Fibroblast of the aortic adventitia (primary cell): ENCODE results near the gene UGT2B11. TPM values are rescaled to one million over a fixed set of nuclear protein-coding genes. Genes with fewer than 3 reads are reported as not detected.
"Not testable (repeated sequence)": the region's sequence is repeated elsewhere in the genome, so short reads cannot be mapped to it uniquely, and the experiment has no call there.

Source experiments
- DNase-seq: peaks from one replicate; pipeline ENCODE4 v3.0.0-alpha.2; 2010; ENCODE audit warnings: low read depth
- H3K4me3 ChIP-seq: 2 replicates; pipeline ENCODE4 v1.5.1; 2011; ENCODE audit warnings: low read depth, mild to moderate bottlenecking, control low read depth, low read length, moderate library complexity
- total RNA-seq: library from RNA; depleted of rRNA; stranded (reverse); fragments of >200 nt; gene quantifications from 2 replicates; pipeline ENCODE4 v1.2.3, GENCODE V29; 2012; ENCODE audit warnings: low replicate concordance
- TF ChIP-seq, protein P1 (sequence below): IDR thresholded peaks from 2 replicates; pipeline ENCODE4 v1.5.1; 2011; ENCODE audit warnings: mild to moderate bottlenecking, low read length, control low read depth, inconsistent platforms; ENCODE audit not compliant: insufficient read depth

Gene UGT2B11
- total RNA-seq: not detected in 2 replicates

DNA sequence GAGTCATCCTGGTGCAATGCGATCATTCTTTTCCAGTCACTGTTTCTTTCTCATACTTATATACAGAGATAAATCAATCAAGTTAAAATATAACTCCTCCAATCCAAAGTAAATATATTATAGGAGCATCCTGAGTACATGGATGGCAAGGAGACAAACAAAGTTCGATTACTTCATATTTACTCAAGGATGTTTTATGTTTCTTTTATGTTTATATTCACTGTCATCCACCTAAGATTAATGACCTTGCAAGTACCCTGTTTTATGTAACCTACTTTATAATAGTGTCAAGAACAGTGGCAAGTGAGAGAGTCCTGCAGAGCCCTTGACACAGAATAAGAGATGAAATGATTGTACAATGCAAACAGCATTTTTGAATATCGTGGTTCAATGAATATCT, at the start of gene UGT2B11:
Gene UGT2B11 (minus strand): TSS at position 33 of the 400 bp plus-strand sequence. CDS start 26 bp downstream, at position 7.
- TF ChIP-seq, protein P1, sequence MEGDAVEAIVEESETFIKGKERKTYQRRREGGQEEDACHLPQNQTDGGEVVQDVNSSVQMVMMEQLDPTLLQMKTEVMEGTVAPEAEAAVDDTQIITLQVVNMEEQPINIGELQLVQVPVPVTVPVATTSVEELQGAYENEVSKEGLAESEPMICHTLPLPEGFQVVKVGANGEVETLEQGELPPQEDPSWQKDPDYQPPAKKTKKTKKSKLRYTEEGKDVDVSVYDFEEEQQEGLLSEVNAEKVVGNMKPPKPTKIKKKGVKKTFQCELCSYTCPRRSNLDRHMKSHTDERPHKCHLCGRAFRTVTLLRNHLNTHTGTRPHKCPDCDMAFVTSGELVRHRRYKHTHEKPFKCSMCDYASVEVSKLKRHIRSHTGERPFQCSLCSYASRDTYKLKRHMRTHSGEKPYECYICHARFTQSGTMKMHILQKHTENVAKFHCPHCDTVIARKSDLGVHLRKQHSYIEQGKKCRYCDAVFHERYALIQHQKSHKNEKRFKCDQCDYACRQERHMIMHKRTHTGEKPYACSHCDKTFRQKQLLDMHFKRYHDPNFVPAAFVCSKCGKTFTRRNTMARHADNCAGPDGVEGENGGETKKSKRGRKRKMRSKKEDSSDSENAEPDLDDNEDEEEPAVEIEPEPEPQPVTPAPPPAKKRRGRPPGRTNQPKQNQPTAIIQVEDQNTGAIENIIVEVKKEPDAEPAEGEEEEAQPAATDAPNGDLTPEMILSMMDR: no peak
- DNase-seq: no peak
- H3K4me3 ChIP-seq: no peak within 1 kb of the TSS

DNA sequence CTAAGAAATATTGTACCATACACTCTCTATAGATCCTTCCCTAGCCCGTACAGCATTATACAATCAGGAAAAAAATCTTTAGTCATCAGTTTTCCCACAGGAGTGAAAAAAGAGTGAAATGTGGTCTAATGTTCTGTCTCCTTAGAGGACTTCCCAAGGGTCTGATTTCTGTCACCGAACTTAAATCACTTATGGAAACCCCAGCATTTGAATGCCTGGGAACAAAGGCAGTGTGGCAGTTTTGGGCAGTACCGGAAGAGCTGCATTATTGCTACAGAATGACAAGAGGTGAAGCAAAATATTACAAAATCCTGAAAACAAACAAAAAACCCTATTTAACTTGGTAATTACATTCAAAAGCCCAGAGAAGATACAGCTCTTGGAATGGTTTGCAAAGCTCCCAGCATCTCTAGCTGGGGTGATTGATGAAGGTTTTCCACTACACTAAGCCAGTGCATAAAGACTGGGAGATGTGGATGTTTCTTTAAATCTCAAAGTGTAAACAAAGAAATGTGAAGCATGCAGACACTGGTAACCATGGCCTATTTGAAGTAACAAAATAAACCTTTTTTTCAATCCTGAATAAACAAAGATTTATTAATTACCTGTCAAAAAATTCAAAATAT, 38.7 kb upstream of the UGT2B11 start:
- not testable (repeated sequence) for H3K4me3 ChIP-seq, DNase-seq

DNA sequence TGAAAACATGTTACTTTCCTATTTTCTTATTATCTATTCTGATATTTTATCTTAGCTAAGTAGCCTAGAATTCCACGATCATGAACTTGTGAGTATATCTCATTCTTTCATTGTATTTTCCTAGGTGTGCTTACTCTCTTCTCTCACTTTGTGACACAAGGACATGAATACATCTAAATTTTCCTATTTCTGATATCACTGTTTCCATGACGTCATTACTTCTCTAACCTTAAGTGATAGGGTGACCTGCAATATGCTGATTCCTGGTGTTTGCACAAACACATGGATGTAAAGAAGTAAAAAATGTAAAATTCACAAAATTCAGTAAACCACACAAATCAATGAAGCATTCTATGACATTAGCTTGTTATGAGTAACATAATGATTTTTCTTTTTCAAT, 36.3 kb upstream of the UGT2B11 start:
- not testable (repeated sequence) for H3K4me3 ChIP-seq, DNase-seq

DNA sequence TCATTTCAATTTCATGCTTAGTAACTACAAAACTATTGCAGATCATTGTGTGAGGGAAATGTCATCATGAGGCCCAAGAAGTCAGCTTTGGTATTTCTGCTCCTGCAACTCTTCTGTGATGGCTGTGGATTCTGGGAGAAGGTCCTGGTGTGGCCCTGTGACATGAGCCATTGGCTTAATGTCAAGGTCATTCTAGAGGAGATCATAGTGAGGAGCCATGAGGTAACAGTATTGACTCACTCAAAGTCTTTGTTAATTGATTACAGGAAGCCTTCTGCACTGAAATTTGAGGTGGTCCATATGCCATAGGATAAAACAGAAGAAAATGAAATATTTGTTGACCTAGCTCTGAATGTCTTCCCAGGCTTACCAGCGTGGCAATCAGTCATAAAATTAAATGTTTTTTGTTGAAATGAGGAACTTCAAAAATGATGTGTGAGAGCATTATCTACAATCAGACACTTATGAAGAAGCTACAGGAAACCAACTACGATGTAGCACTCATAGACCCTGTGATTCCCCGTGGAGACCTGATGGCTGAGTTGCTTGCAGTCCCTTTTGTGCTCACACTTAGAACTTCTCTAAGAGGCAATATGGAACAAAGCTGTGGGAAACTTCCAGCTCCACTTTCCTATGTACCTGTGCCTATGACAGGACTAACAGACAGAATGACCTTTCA, 28.2 kb upstream of the UGT2B11 start:
- DNase-seq, H3K4me3 ChIP-seq: not testable (repeated sequence)

DNA sequence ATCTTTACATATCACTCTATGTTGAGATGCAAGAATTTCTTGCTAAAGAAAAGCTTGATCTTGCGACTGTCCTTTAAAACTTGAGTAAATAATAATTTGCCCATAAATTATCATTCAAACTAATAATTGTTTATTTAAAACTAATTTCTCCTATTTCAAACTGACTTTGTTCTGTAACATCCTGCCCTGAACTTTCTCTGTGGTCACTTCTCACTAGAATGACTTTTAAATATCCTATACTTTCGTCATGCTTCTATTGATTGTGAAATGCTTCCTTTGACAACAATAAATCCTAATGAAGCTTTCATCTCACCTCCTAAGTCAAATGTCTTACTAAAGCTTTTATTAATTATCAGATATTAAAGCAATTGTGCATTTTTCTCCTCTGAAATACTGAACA, 27.2 kb upstream of the UGT2B11 start:
- not testable (repeated sequence) for DNase-seq, H3K4me3 ChIP-seq

DNA sequence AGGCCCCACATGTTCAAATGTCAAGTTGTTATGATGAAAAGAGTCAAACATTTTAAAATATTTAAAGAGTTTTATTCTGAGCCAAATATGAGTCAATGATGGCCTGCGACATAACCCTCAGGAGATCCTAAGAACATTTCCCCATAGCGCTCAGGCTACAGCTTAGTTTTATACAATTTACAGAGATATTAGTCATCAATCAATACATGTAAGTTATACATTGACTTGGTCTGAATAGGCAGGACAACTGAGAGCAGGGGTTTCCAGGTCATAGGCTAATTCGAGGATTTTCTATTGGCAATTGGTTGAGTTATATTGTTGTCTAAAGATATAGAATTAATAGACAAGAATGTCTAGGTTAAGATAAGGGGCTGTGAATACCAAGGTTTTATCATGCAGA, 26.2 kb upstream of the UGT2B11 start:
- not testable (repeated sequence) for H3K4me3 ChIP-seq, DNase-seq

DNA sequence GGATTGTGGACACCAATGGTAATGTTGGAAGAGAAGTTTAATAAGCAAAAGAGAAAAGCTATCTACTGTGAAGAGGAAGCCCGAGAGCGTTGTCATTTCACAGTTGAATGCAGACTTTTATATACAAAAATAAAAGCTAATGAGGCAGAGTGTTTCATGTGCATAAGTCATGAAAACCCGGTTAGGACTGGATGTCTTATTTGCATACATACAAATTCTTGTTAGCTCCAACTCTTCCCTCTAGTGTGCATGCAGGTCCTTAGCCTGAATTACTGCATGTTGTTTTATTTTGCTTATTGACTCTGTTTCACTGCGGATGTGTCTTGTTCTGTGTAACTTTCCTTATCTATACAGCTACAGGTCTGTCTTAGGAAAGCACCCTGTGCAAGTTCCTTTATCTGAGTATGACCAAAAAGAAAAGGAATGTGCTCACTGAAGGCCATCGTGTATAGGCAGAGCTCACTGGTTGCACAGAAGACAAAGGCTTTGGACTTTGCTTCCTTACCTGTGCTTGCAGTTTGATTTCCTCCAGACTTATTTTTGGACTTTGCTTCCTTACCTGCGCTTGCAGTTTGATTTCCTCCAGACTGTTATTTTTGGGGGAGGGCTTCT, 25.1 kb upstream of the UGT2B11 start:
- TF ChIP-seq, protein P1: no peak
- no peak overlapping the region for H3K4me3 ChIP-seq
- DNase-seq: no peak

DNA sequence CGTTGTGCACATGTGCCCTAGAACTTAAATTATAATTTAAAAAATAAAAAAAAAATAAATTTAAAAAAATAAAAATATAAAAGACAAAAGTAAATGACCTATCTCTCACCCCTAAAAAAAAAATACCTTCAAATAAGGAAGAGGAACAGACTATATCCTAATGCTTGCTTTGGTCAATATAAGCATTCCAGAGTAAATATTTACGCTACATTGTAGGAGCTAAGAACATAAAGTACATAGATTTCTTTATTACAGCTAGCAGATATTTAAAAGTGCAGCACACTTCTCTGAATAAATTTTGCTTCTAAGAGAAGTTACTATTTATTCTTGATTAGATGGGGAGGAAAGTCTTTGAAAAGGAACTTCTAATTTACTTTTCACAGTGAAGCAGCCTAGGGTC, 24.5 kb upstream of the UGT2B11 start:
- DNase-seq: no peak
- TF ChIP-seq, protein P1: no peak
- H3K4me3 ChIP-seq: no peak overlapping the region

DNA sequence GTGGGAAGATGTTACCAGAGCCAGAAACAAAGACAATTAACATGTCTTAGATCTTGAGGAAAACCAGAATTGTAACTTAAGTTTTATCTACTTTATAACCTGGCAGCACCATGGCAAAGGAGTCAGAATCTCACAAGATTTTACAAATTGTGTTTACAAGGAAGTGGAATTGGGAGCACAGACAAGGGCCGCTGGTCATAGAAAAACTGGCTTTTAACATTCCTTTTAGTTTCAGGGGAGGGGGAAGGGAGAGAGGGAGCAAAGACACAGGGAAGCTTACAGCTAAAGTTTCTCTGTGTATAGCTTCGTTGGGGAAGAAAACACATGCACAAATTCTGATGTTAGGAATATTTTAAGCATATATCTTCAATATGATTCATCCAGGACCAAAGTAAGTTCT, 10.3 kb upstream of the UGT2B11 start:
- TF ChIP-seq, protein P1: no peak
- no peak for DNase-seq
- H3K4me3 ChIP-seq: no peak overlapping the region

DNA sequence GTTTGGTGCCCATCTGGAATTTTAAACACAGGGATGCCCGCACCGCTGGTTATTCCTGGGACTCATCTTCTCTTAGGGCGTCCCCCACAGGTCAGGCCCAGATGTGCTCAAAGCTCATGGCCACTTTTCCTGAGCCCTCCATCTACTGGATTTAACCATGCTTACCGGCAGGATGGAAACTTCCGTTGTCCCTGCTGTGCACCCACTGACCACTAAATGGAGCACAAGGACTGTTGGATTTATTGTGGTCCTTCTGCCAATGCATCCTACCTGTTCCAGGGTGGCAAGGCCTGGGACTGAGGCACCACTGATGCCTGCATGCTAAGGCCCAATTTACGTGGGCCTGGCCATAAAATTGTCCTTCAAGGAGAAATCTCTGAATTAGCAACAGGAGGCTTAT, 8.7 kb upstream of the UGT2B11 start:
- H3K4me3 ChIP-seq, DNase-seq: not testable (repeated sequence)

DNA sequence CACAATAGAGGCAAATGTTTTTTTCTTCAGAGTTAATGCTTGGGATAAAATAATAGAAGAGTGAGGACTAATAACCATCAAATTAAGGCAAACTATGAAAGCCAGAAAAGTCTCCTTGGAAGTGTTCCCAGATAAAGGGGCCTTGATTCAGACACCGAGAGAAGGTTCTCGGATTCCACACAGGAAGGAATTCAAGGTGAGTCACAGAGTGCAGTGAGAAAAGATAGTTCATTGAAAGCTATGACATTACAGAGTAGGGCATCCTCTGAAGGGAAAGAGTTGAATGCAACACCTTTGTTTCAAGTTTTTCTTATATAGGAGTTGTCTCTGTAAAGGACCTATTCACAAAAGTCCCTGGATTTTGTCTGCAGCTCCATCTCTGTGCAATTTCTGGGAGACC, 3.9 kb upstream of the UGT2B11 start:
- not testable (repeated sequence) for H3K4me3 ChIP-seq, DNase-seq
